BE2C (cell line): Measurements from ENCODE around the gene UBAP2.
"Not testable (repeated sequence)": the region's sequence is repeated elsewhere in the genome, so short reads cannot be mapped to it uniquely, and the experiment has no call there.

Source experiments
- DNase-seq: peaks from one replicate; pipeline ENCODE4 v3.0.0-alpha.2; 2020
- H3K27me3 ChIP-seq: fragments of 250-450 bp; sonication (Bioruptor Pico); 2 replicates; pipeline ENCODE4 v1.5.1; 2020; ENCODE audit warnings: mild to moderate bottlenecking
- H3K36me3 ChIP-seq: fragments of 250-450 bp; sonication (Bioruptor Pico); 2 replicates; pipeline ENCODE4 v1.5.1; 2020; ENCODE audit warnings: mild to moderate bottlenecking
- H3K4me1 ChIP-seq: fragments of 250-450 bp; sonication (Bioruptor Pico); 2 replicates; pipeline ENCODE4 v1.5.1; 2020
- H3K4me3 ChIP-seq: 2 replicates; pipeline ENCODE4 v1.5.1; 2011; ENCODE audit warnings: low read depth, low read length
- H3K9me3 ChIP-seq: fragments of 250-450 bp; sonication (Bioruptor Pico); 2 replicates; pipeline ENCODE4 v1.5.1; 2020
- TF ChIP-seq, protein P1 (sequence below): IDR thresholded peaks from 2 replicates; pipeline ENCODE4 v1.5.1; 2012; ENCODE audit warnings: mild to moderate bottlenecking, low read depth, low read length

The UBAP2 gene

DNA sequence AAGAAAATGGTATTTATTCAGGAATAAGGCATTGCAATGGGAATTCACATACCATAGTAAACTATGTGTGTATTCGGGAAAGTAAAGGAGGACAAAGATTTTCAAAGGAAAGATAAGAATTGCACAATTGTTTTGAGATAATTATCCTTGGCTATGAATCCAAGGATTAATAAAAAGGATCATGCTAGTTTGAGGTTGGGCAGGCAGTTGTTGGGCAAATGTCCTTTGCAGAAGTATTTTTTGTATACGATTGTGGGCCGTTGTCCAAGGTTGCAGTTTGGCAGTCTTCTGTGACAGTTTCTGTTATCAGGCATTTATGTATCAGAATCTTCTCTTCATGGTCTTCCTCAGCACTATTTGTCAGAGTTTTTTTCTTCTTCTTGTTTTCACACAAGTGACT lies 10.6 kb upstream of the UBAP2 start:
- no peaks in the 10 kb centered on the region for H3K9me3 ChIP-seq
- H3K27me3 ChIP-seq = no peaks in the 10 kb centered on the region
- no peak for DNase-seq
- H3K4me1 ChIP-seq = no peaks in the 10 kb centered on the region
- H3K36me3 ChIP-seq = no peaks in the 10 kb centered on the region
- no peak overlapping the region for H3K4me3 ChIP-seq
- TF ChIP-seq, protein P1, sequence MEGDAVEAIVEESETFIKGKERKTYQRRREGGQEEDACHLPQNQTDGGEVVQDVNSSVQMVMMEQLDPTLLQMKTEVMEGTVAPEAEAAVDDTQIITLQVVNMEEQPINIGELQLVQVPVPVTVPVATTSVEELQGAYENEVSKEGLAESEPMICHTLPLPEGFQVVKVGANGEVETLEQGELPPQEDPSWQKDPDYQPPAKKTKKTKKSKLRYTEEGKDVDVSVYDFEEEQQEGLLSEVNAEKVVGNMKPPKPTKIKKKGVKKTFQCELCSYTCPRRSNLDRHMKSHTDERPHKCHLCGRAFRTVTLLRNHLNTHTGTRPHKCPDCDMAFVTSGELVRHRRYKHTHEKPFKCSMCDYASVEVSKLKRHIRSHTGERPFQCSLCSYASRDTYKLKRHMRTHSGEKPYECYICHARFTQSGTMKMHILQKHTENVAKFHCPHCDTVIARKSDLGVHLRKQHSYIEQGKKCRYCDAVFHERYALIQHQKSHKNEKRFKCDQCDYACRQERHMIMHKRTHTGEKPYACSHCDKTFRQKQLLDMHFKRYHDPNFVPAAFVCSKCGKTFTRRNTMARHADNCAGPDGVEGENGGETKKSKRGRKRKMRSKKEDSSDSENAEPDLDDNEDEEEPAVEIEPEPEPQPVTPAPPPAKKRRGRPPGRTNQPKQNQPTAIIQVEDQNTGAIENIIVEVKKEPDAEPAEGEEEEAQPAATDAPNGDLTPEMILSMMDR = no peak

DNA sequence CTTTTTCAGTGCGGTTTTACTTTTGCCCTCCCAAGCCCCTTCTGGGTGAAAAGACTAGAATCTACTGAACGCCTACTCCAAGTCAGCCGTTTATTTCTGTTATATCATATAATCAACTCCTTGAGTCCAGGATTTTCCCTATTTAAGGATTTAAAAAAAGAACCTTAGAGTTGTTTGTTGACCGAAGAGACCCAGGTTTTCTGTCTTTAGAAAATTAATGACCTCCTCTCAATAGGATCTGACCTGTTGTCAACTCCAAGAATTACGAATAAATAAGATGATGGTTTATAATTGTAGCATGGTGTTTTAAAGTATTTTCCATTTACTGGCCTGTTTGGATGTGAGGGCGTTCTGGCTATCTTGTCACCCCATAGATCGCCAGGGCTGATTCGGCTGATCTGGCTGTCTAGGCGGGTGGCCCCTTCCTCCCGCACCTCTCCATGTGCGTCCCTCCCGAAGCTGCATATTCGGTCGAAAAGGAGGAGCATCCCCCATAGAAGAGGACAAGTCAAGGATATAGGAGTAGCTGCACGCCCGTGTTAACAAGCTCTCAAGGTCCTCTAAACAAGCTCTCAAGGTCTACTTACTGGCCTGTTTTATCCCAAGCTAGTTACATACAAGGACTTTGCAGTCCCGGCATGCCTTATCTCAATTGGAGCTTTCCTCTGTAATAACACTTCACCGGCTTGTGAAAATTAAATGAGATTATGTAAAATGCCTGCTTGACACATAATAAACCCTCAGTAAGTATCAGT lies 1.1 kb upstream of the UBAP2 start:
- no peaks in the 10 kb centered on the region for H3K36me3 ChIP-seq
- peak overlapping the region; percentile 95 for H3K4me3 ChIP-seq
- no peaks in the 10 kb centered on the region for H3K27me3 ChIP-seq
- H3K4me1 ChIP-seq = peaks cover 3% of the 10 kb centered on the region; the same call in 1 of the 2 replicates
- no peak for DNase-seq
- H3K9me3 ChIP-seq = no peaks in the 10 kb centered on the region
- TF ChIP-seq, protein P1 = no peak

DNA sequence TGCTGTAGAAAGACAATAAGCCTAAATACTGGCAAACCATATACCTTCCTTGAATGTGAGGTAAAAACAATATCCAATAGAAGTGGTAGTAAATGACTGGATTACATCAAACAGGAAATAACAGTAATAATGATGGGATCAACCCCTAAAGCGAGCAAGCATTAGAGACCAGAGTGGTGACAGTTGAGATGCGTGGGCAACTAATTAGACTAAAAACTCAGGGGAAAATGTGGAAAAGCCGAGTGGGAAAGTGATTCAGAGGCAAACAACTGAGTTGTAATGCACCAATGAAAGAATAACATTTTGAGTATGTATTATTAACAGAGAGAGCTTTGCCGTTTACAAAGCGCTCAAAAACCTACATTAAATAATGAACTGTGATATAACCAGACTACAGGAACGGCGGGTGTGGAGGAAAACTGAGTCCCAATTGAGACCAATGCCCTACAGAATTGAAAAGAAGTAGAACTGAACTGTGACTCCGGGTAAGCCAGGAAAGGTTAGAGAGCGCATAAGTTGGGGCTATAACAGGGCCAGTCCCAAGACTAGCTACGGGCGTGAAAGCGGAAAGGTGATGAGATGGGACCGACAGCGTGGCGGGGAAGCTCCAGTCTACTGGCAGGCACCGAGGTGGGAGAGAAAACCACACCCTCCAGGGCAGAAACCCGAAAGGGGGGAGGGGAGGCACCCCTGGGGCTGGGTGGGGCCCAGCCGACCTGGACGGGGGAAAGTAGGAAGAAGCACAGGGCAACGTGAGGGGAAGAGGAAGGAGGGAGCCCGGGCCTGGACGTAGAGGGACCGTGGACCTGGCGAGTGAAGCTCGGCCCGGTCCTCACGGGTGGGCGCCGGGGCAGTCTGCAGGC lies 592 bp downstream of the UBAP2 start:
- Histone ChIP-seq H3K36me3 (peaks cover 9% of the 10 kb centered on the region; the same call in 1 of the 2 replicates), H3K27me3 (no peaks in the 10 kb centered on the region), H3K4me3 (peak overlapping the region; percentile 95), H3K9me3 (no peaks in the 10 kb centered on the region), H3K4me1 (peaks cover 3% of the 10 kb centered on the region; the same call in 1 of the 2 replicates)
- TF ChIP-seq, protein P1 = no peak
- DNase-seq = peak; percentile 60

DNA sequence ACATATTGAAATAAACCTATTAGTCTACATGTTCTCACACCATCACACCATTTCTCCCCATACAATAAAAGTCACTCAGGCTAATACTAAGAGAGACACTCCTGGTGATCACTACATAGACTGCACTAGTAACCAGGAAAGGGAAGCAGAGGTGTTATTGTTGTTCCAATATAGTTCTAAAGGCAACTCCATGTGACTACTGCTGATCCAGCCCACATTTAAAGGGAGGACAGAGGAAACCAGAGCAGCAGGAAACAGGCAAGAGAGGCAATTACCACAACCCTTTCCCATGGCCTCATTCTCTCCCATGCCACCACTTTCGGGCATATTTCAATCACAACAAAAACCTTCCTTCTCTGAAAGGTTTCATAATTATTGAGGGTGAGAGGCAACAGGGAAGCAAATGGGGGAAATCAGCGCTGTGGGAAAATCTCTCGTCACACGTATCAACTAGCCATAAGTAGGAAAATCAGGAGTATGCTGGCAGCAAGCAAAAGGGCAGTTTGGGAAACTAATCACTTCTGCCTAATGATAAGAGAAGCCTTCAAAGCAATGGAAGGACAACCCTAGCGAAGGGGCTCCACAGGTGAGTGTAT lies 1.8 kb downstream of the UBAP2 start:
- Histone ChIP-seq H3K4me1 (peaks cover 3% of the 10 kb centered on the region; the same call in 1 of the 2 replicates), H3K4me3 (peak overlapping the region; percentile 95), H3K9me3 (no peaks in the 10 kb centered on the region), H3K36me3 (peaks cover 15% of the 10 kb centered on the region), H3K27me3 (no peaks in the 10 kb centered on the region)
- TF ChIP-seq, protein P1 = no peak
- no peak for DNase-seq

DNA sequence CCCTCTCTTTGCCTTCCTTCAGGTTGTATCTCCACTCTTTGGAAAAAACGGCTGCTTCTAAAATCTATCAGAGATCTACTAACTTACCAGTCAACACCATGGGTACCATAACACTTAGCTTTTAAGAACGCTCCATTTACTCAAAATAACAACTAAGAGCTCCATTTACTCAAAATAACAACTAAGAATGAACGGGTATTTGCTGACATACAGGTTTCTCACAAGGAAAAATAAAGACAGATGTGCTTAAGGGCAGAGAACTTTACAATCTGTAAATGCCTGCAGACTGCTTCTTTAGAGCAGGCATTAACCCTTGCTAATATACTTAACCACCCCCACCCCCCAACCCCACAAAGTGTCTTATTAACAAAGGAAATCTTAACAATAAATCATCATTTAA lies 2.8 kb downstream of the UBAP2 start:
- H3K4me1 ChIP-seq = peaks cover 3% of the 10 kb centered on the region; the same call in 1 of the 2 replicates
- no peak for DNase-seq
- TF ChIP-seq, protein P1 = no peak
- no peaks in the 10 kb centered on the region for H3K9me3 ChIP-seq
- H3K27me3 ChIP-seq = no peaks in the 10 kb centered on the region
- H3K36me3 ChIP-seq = peaks cover 19% of the 10 kb centered on the region
- no peak overlapping the region for H3K4me3 ChIP-seq

DNA sequence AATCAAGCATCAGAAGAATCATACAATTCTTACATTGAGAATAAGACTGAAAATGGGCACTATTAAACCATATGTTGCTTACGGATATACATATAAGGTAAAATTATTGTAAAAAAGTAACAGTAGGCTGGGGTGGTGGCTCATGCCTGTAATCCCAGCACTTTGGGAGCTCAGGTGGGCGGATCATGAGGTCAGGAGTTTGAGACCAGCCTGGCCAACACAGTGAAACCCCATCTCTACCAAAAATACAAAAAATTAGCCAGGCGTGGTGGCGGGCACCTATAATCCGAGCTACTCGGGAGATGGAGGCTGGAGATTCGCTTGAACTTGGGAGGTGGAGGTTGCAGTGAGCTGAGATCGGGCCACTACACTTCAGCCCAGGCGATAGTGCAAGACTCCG lies 6.6 kb downstream of the UBAP2 start:
- DNase-seq, H3K4me1 ChIP-seq, H3K27me3 ChIP-seq, H3K9me3 ChIP-seq, H3K4me3 ChIP-seq: not testable (repeated sequence)
- peaks cover 19% of the 10 kb centered on the region for H3K36me3 ChIP-seq

DNA sequence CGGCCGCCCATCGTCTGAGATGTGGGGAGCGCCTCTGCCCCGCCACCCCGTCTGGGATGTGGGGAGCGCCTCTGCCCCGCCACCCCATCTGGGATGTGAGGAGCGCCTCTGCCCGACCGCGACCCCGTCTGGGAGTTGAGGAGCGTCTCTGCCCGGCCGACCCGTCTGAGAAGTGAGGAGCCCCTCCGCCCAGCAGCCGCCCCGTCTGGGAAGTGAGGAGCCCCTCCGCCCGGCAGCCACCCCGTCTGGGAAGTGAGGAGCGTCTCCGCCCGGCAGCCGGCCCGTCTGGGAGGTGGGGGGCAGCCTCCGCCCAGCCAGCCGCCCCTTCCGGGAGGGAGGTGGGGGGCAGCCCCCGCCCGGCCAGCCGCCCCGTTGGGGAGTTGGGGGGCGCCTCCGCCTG lies 9.8 kb downstream of the UBAP2 start:
- H3K9me3 ChIP-seq, H3K4me1 ChIP-seq, DNase-seq, H3K27me3 ChIP-seq, H3K4me3 ChIP-seq: not testable (repeated sequence)
- H3K36me3 ChIP-seq = peaks cover 15% of the 10 kb centered on the region
